GM18498 (cell line): ENCODE measurements around the gene SLC5A6.
A peak's percentile ranks its signal among the peaks of the same experiment; 100 is the strongest.

Experiments used
- ATAC-seq: cut with Tn5 transposase; IDR thresholded peaks from one replicate; pipeline ENCODE4 v1.9.1; 2021; ENCODE audit warnings: mild to moderate bottlenecking, moderate library complexity; ENCODE audit not compliant: unreplicated experiment

Gene SLC5A6

GRCh38 chr2:27237341-27237945 lies 25.4 kb upstream of the SLC5A6 start:
- no peak for ATAC-seq

- ATAC-seq = no peak
Observed at GRCh38 chr2:27236626-27237025, 24.6 kb upstream of the SLC5A6 start.

GRCh38 chr2:27236136-27236535 lies 24.1 kb upstream of the SLC5A6 start:
- ATAC-seq = no peak

GRCh38 chr2:27233341-27233740 lies 21.3 kb upstream of the SLC5A6 start:
- ATAC-seq = no peak

GRCh38 chr2:27231921-27232320 lies 19.9 kb upstream of the SLC5A6 start:
- ATAC-seq = no peak

GRCh38 chr2:27227501-27227900 lies 15.4 kb upstream of the SLC5A6 start:
- ATAC-seq = no peak

- no peak for ATAC-seq
Observed at GRCh38 chr2:27225526-27225925, 13.5 kb upstream of the SLC5A6 start.

- no peak for ATAC-seq
Observed at GRCh38 chr2:27223416-27223815, 11.3 kb upstream of the SLC5A6 start.

- ATAC-seq = no peak
Observed at GRCh38 chr2:27222407-27222806, 10.3 kb upstream of the SLC5A6 start.

- ATAC-seq = no peak
Observed at GRCh38 chr2:27221166-27221565, 9.1 kb upstream of the SLC5A6 start.

- ATAC-seq = no peak
Observed at GRCh38 chr2:27220091-27220490, 8.0 kb upstream of the SLC5A6 start.

- ATAC-seq = no peak
Observed at GRCh38 chr2:27219091-27219490, 7.0 kb upstream of the SLC5A6 start.

GRCh38 chr2:27218614-27219013 lies 6.5 kb upstream of the SLC5A6 start:
- no peak for ATAC-seq

GRCh38 chr2:27217173-27218121 lies 5.4 kb upstream of the SLC5A6 start, which contains the start of gene CAD:
CAD (plus strand) TSS chr2:27217369; CDS start chr2:27217552, 183 bp downstream.
- peak; percentile 85 for ATAC-seq

GRCh38 chr2:27216416-27217137 lies 4.5 kb upstream of the SLC5A6 start:
- no peak for ATAC-seq

GRCh38 chr2:27214941-27215340 lies 2.9 kb upstream of the SLC5A6 start:
- no peak for ATAC-seq

- ATAC-seq = peak; percentile 10
Observed at GRCh38 chr2:27212626-27213471, 781 bp upstream of the SLC5A6 start.

GRCh38 chr2:27211241-27211942 lies 676 bp downstream of the SLC5A6 start:
- peak; percentile 2 for ATAC-seq

- ATAC-seq = no peak
Observed at GRCh38 chr2:27209621-27210401, 2.3 kb downstream of the SLC5A6 start.
